H1 (cell line): ENCODE results near the gene TSPAN9.

Experiments used
- CREB1 ChIP-seq: IDR thresholded peaks from 2 replicates; pipeline ENCODE4 v1.6.1; 2012; ENCODE audit warnings: inconsistent platforms
- EZH2 ChIP-seq: fragments of 200-600 bp; sonication (generic); IDR thresholded peaks from 2 replicates; pipeline ENCODE4 v1.7.1; 2012; ENCODE audit warnings: low read depth, mild to moderate bottlenecking, moderate library complexity, low read length, inconsistent platforms; ENCODE audit not compliant: severe bottlenecking
- JUN ChIP-seq: IDR thresholded peaks from 2 replicates; pipeline ENCODE4 v1.6.1; 2011; ENCODE audit warnings: low read depth, mild to moderate bottlenecking, improper control_type of control experiment, low read length
- PHF8 ChIP-seq: fragments of 200-600 bp; sonication (generic); conservative IDR thresholded peaks from 2 replicates; pipeline ENCODE4 v1.7.1; 2012; ENCODE audit warnings: low read depth, mild to moderate bottlenecking, inconsistent platforms, low read length, moderate library complexity
- POLR2A ChIP-seq, 2 experiments: IDR thresholded peaks; 1 replicate in 1 of 2; 2 replicates in 1 of 2; pipeline ENCODE4 v1.6.1; 2011; ENCODE audit warnings: low read depth in 2 of 2, low read length in 2 of 2, mild to moderate bottlenecking in 2 of 2; ENCODE audit errors: control extremely low read depth in 1 of 2
- RNF2 ChIP-seq: fragments of 200-900, 300-1000 bp; sonication (generic); IDR thresholded peaks from 2 replicates; pipeline ENCODE4 v1.7.1; 2016; ENCODE audit warnings: borderline replicate concordance, low read depth, mild to moderate bottlenecking, antibody characterized with exemption, low read length; ENCODE audit not compliant: poor library complexity, severe bottlenecking; ENCODE audit errors: missing control alignments
- SAP30 ChIP-seq: fragments of 300-600 bp; sonication (generic); IDR thresholded peaks from 2 replicates; pipeline ENCODE4 v1.7.1; 2012; ENCODE audit warnings: low read length, moderate library complexity, mild to moderate bottlenecking, inconsistent platforms; ENCODE audit not compliant: insufficient read depth, insufficient replicate concordance
- TAF1 ChIP-seq: IDR thresholded peaks from 2 replicates; pipeline ENCODE4 v1.6.1; 2011; ENCODE audit warnings: mild to moderate bottlenecking, low read depth, low read length
- USF2 ChIP-seq: IDR thresholded peaks from 2 replicates; pipeline ENCODE4 v1.6.1; 2011; ENCODE audit warnings: low read length, improper control_type of control experiment
- TF ChIP-seq, protein P1 (sequence below), 3 experiments: IDR thresholded peaks; 1 replicate in 2 of 3; 2 replicates in 1 of 3; pipeline versions ENCODE4 v1.5.1 to v1.6.1; 2011; ENCODE audit warnings: low read length in 3 of 3, mild to moderate bottlenecking in 3 of 3, inconsistent platforms in 2 of 3, low read depth in 1 of 3, moderate library complexity in 1 of 3; ENCODE audit not compliant: insufficient read depth in 1 of 3; ENCODE audit errors: control extremely low read depth in 1 of 3
- TF ChIP-seq, protein P2 (sequence below): IDR thresholded peaks from 2 replicates; pipeline ENCODE4 v1.6.1; 2011; ENCODE audit warnings: low read depth, mild to moderate bottlenecking, low read length; ENCODE audit not compliant: insufficient read depth
- TF ChIP-seq, protein P3 (sequence below): IDR thresholded peaks from 2 replicates; pipeline ENCODE4 v1.6.1; 2012; ENCODE audit warnings: inconsistent platforms

- TF ChIP-seq POLR2A (IDR thresholded peaks at IDR 0.05; ENCODE audit: control extremely low read depth in 1 of 2, low read depth in 2 of 2, low read length in 2 of 2) (no peak), CREB1 (no peak), TAF1 (no peak), RNF2 (no peak), USF2 (no peak), PHF8 (no peak), JUN (no peak), EZH2 (no peak), SAP30 (no peak)
- TF ChIP-seq, protein P1, sequence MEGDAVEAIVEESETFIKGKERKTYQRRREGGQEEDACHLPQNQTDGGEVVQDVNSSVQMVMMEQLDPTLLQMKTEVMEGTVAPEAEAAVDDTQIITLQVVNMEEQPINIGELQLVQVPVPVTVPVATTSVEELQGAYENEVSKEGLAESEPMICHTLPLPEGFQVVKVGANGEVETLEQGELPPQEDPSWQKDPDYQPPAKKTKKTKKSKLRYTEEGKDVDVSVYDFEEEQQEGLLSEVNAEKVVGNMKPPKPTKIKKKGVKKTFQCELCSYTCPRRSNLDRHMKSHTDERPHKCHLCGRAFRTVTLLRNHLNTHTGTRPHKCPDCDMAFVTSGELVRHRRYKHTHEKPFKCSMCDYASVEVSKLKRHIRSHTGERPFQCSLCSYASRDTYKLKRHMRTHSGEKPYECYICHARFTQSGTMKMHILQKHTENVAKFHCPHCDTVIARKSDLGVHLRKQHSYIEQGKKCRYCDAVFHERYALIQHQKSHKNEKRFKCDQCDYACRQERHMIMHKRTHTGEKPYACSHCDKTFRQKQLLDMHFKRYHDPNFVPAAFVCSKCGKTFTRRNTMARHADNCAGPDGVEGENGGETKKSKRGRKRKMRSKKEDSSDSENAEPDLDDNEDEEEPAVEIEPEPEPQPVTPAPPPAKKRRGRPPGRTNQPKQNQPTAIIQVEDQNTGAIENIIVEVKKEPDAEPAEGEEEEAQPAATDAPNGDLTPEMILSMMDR (IDR thresholded peaks at IDR 0.05; ENCODE audit: control extremely low read depth in 1 of 3, insufficient read depth in 1 of 3, low read depth in 1 of 3, low read length in 3 of 3): no peak
- TF ChIP-seq, protein P2, sequence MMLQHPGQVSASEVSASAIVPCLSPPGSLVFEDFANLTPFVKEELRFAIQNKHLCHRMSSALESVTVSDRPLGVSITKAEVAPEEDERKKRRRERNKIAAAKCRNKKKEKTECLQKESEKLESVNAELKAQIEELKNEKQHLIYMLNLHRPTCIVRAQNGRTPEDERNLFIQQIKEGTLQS: no peak
- TF ChIP-seq, protein P3, sequence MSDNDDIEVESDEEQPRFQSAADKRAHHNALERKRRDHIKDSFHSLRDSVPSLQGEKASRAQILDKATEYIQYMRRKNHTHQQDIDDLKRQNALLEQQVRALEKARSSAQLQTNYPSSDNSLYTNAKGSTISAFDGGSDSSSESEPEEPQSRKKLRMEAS: no peak
Measured at GRCh38 chr12:3120701-3121100, 43.5 kb downstream of the TSPAN9 start.
